T-cell (primary cell): Measurements from ENCODE around the gene ZCCHC7. TPM values are rescaled to one million over a fixed set of nuclear protein-coding genes. Genes with fewer than 3 reads are reported as not detected.
"Not testable (repeated sequence)": the region's sequence is repeated elsewhere in the genome, so short reads cannot be mapped to it uniquely, and the experiment has no call there.

Experiments
- ATAC-seq, 4 experiments: fragments of 200-7000 bp in 3 of 4; fragments of 150-1000 bp in 1 of 4; cut with Tn5 transposase; replicated peaks in 1 of 4; 1 replicate in 3 of 4; 2 replicates in 1 of 4; pipeline ENCODE4 v1.10.0; 2021; ENCODE audit warnings: moderate library complexity in 3 of 4, mild to moderate bottlenecking in 2 of 4, moderate number of reproducible peaks in 1 of 4
- CTCF ChIA-PET, 2 donors: fragments of 300-600 bp; sonication (Branson Sonifier 250); formaldehyde crosslinking; loops; one replicate each; lab custom pipeline; 2022; ENCODE audit warnings: antibody characterized with exemption in 2 of 2; lab: Charles Lee
- POLR2A ChIA-PET, 2 donors: fragments of 300-600 bp; sonication (Branson Sonifier 250); formaldehyde crosslinking; loops; one replicate each; lab custom pipeline; 2022; ENCODE audit warnings: antibody characterized with exemption in 2 of 2; lab: Charles Lee
- DNase-seq, 35 experiments: peaks; one replicate each; pipeline versions ENCODE4 v3.0.0 to v3.0.0-alpha.2; 2013 to 2023
- H3K27ac ChIP-seq: one replicate; pipeline ENCODE4 v1.5.1; 2013; ENCODE audit warnings: low read length
- H3K27me3 ChIP-seq, 2 experiments: replicated peaks in 1 of 2; 1 replicate in 1 of 2; 2 replicates in 1 of 2; pipeline versions ENCODE4 v1.6.1 to v1.7.0; 2013; ENCODE audit warnings: low read length in 1 of 2, mixed read lengths in 1 of 2; ENCODE audit not compliant: control insufficient read depth in 2 of 2, insufficient read depth in 2 of 2; ENCODE audit errors: extremely low read depth in 1 of 2
- H3K36me3 ChIP-seq, 2 donors: 1 replicate in 1 of 2; 2 replicates in 1 of 2; pipeline versions ENCODE4 v1.6.1 to v1.7.0; 2013; ENCODE audit warnings: low read length in 1 of 2; ENCODE audit not compliant: control insufficient read depth in 2 of 2, insufficient read depth in 1 of 2; ENCODE audit errors: extremely low read depth in 1 of 2
- H3K4me1 ChIP-seq, 2 experiments: 1 replicate in 1 of 2; 2 replicates in 1 of 2; pipeline versions ENCODE4 v1.6.1 to v1.7.0; 2013; ENCODE audit warnings: low read length in 2 of 2, mixed read lengths in 1 of 2; ENCODE audit not compliant: insufficient read depth in 2 of 2, control insufficient read depth in 1 of 2; ENCODE audit errors: extremely low read depth in 1 of 2
- H3K4me3 ChIP-seq, 2 donors: 1 replicate in 1 of 2; 2 replicates in 1 of 2; pipeline versions ENCODE4 v1.5.1 to v1.7.0; 2013; ENCODE audit warnings: mild to moderate bottlenecking in 2 of 2, low read length in 1 of 2, moderate library complexity in 1 of 2; ENCODE audit not compliant: control insufficient read depth in 1 of 2; ENCODE audit errors: extremely low read depth in 1 of 2
- H3K9me3 ChIP-seq: 2 replicates; pipeline ENCODE4 v1.7.0; 2013
- H3K27ac Mint-ChIP-seq, 2 donors: one replicate each; pipeline ENCODE4 v1.8.0; 2020 to 2021; ENCODE audit warnings: mild to moderate bottlenecking in 2 of 2, mixed read lengths in 2 of 2
- H3K27me3 Mint-ChIP-seq, 2 donors: one replicate each; pipeline ENCODE4 v1.8.0; 2021 to 2022; ENCODE audit warnings: mixed read lengths in 2 of 2
- H3K36me3 Mint-ChIP-seq: one replicate; pipeline ENCODE4 v1.8.0; 2021; ENCODE audit warnings: mixed read lengths
- H3K4me1 Mint-ChIP-seq, 3 donors: one replicate each; pipeline ENCODE4 v1.8.0; 2020 to 2022; ENCODE audit warnings: mixed read lengths in 3 of 3, mild to moderate bottlenecking in 1 of 3
- H3K4me3 Mint-ChIP-seq, 3 donors: one replicate each; pipeline ENCODE4 v1.8.0; 2020 to 2022; ENCODE audit warnings: mild to moderate bottlenecking in 3 of 3, mixed read lengths in 3 of 3, moderate library complexity in 3 of 3
- H3K9me3 Mint-ChIP-seq, 3 donors: one replicate each; pipeline ENCODE4 v1.8.0; 2020 to 2022; ENCODE audit warnings: mixed read lengths in 3 of 3
- WGBS: methylation state at CpG from one replicate; pipeline ENCODE4 v1.1.5; 2013; ENCODE audit warnings: missing lambda C conversion rate; ENCODE audit not compliant: insufficient coverage; 5-methylcytosine and 5-hydroxymethylcytosine counted together
- total RNA-seq, 35 experiments: library from RNA in 6 of 35; stranded (reverse) in 6 of 35; fragments of 120-200 nt in 1 of 35; gene quantifications; one replicate each; pipeline versions ENCODE4 v1.2.1 to v1.2.4 and lab custom pipeline; 2013 to 2026

Gene ZCCHC7
- total RNA-seq, 5 donors from 2014 or later (not counting 1 experiment from before 2014, with no cell fraction given): 29.1 to 44.2 (median 33.5) TPM

DNA sequence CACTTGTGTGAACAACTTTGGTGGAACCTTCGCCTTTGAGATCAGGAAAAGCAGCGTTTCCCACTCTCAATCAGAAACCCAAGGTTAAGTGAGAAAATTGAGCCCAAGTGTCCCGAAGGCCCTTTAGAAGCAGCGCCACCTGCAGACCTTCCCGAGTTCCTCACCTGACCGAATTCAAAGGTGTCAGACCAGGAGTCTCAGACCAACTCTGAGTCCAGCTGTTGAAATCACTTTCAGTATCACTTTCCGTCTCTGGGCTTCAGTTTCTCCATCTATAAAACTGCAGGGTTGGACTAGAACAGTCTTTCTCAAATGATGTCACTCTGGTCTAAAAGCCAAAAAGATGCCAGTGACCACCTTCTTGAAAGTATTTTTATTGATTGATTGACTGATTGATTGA is 270.4 kb downstream of the ZCCHC7 start:
- H3K27me3 ChIP-seq: peaks cover 0 to 2% of the 10 kb centered on the region in 2 experiments
- no peak overlapping the region for H3K27ac ChIP-seq
- no peaks in the 10 kb centered on the region for H3K36me3 ChIP-seq
- no peak overlapping the region for H3K27ac Mint-ChIP-seq
- H3K27me3 Mint-ChIP-seq: no peaks in the 10 kb centered on the region
- ChIA-PET CTCF (no interaction called here), POLR2A (no interaction called here)
- no peaks in the 10 kb centered on the region for H3K4me1 ChIP-seq
- H3K4me3 Mint-ChIP-seq: no peak overlapping the region
- no peaks in the 10 kb centered on the region for H3K9me3 ChIP-seq
- no peaks in the 10 kb centered on the region for H3K9me3 Mint-ChIP-seq
- ATAC-seq (no peak), DNase-seq (peak in 13 of 35 experiments; percentile 6 to 48 (median 15))
- peaks cover 0 to 5% (median 0%) of the 10 kb centered on the region in 3 donors for H3K4me1 Mint-ChIP-seq
- 43% methylated on average over 7 of the region's 7 CpGs for WGBS
- no peaks in the 10 kb centered on the region for H3K36me3 Mint-ChIP-seq
- no peak overlapping the region for H3K4me3 ChIP-seq

DNA sequence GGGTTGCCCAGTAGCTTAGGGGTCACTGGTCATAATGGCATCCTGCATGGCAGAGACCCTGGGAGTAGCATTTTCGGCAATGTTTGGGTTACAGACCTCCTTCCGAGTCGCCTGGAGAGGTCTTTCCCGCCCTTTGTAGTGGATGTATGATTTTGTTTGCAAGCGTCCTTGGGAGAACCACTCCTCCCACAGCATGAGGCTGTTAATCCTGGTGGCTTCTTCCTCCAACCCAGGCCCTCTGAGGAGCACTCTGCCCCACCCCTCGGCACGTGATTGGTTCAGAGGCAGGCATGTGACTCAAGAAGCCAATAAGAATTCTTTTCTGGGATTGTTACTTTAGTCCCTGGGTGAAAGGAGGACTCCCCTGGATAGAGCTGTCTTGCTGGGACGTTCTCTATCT is 271.9 kb downstream of the ZCCHC7 start:
- POLR2A ChIA-PET: no interaction called here

DNA sequence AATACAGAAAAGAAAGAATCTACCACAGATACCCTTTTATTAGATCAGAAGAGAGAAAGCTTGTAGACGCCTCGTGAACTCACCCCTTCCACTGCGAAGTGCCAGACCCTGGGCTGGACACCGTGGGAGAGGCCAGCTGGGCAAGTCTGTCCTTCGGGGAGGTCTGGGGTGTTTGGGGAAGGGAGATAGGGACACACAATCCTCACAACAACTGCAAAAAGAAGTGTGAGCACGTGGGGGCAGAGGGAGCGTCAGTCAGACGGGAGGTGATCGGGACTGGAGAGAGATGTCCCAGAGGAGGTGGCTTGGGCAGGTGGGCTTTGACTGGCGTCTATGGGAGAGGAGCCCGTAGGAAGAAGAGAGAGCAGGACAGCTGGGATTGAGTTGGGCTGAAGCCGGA is 274.9 kb downstream of the ZCCHC7 start:
- CTCF ChIA-PET: no interaction called here
- Mint-ChIP-seq H3K4me1 (peaks cover 0 to 5% (median 0%) of the 10 kb centered on the region in 3 donors), H3K27me3 (no peaks in the 10 kb centered on the region), H3K36me3 (no peaks in the 10 kb centered on the region), H3K4me3 (no peak overlapping the region), H3K9me3 (no peaks in the 10 kb centered on the region), H3K27ac (no peak overlapping the region)
- no peaks in the 10 kb centered on the region for H3K36me3 ChIP-seq
- DNase-seq (no peak), ATAC-seq (no peak)
- POLR2A ChIA-PET: no interaction called here
- no peak overlapping the region for H3K27ac ChIP-seq
- no peak overlapping the region for H3K4me3 ChIP-seq
- WGBS: 77% methylated on average over 6 of the region's 12 CpGs
- no peaks in the 10 kb centered on the region for H3K9me3 ChIP-seq
- no peaks in the 10 kb centered on the region for H3K4me1 ChIP-seq
- peaks cover 0 to 7% of the 10 kb centered on the region in 2 experiments for H3K27me3 ChIP-seq

More for the DNA sequence above, 271.9 kb downstream of the ZCCHC7 start:
- Mint-ChIP-seq H3K9me3 (no peaks in the 10 kb centered on the region), H3K4me3 (no peak overlapping the region), H3K36me3 (no peaks in the 10 kb centered on the region), H3K27ac (no peak overlapping the region), H3K27me3 (no peaks in the 10 kb centered on the region), H3K4me1 (peaks cover 0 to 5% (median 0%) of the 10 kb centered on the region in 3 donors)
- H3K9me3 ChIP-seq: no peaks in the 10 kb centered on the region
- CTCF ChIA-PET: no interaction called here
- H3K4me3 ChIP-seq: no peak overlapping the region
- H3K27ac ChIP-seq: no peak overlapping the region
- no peaks in the 10 kb centered on the region for H3K4me1 ChIP-seq
- peaks cover 0 to 4% of the 10 kb centered on the region in 2 experiments for H3K27me3 ChIP-seq
- no peaks in the 10 kb centered on the region for H3K36me3 ChIP-seq
- no CpG with 5 or more reads among the region's 8 CpGs for WGBS
- DNase-seq (no peak), ATAC-seq (no peak)

DNA sequence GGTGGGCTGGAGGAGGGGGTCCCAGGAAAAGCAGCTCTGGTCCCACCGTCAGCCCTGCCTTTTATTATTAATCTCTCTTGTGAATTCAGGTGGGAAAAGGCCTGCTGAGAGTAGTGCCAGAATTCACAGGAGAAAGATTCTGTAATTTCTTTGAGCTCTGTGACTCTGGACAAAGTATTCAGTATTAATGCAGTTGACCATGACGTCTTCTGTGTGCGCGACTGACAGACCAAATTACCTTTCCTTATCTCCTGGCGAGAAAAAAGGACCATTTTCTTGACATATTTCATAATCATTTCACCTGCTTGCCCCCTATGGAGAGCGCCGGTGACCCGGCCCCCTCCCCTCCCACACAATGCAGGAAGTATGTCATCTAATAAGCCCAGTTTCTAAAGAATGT is 275.3 kb downstream of the ZCCHC7 start:
- WGBS: 92% methylated on average over 4 of the region's 8 CpGs
- Histone ChIP-seq H3K36me3 (no peaks in the 10 kb centered on the region), H3K27me3 (peaks cover 0 to 6% of the 10 kb centered on the region in 2 experiments), H3K4me3 (no peak overlapping the region), H3K9me3 (no peaks in the 10 kb centered on the region), H3K27ac (no peak overlapping the region), H3K4me1 (no peaks in the 10 kb centered on the region)
- H3K27me3 Mint-ChIP-seq: no peaks in the 10 kb centered on the region
- H3K4me3 Mint-ChIP-seq: no peak overlapping the region
- ChIA-PET CTCF (interaction anchor here in 1 of 2 donors (0.7 kb wide), 1 partner anchor 497 kb away, joined by 5 read pairs; no protein-coding TSS in a partner anchor), POLR2A (no interaction called here)
- H3K9me3 Mint-ChIP-seq: no peaks in the 10 kb centered on the region
- H3K36me3 Mint-ChIP-seq: no peaks in the 10 kb centered on the region
- H3K27ac Mint-ChIP-seq: no peak overlapping the region
- peaks cover 0 to 3% (median 0%) of the 10 kb centered on the region in 3 donors for H3K4me1 Mint-ChIP-seq
- no peak for ATAC-seq
- DNase-seq: no peak

DNA sequence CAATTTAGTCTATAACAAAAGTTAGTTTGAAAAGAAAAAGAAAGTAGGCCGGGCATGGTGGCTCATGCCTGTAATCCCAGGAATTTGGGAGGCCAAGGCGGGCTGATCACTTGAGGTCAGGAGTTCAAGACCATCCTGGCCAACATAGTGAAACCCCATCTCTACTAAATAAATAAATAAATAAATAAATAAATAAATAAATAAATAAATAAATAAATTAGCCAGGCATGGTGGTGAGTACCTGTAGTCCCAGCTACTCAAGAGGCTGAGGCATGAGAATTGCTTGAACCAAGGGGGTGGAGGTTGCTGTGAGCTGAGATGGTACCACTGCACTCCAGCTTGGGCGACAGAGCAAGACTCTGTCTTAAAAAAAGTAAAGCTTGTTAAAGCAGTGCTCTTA is 277.6 kb downstream of the ZCCHC7 start:
- H3K9me3 ChIP-seq, H3K9me3 Mint-ChIP-seq, H3K4me3 Mint-ChIP-seq, H3K36me3 Mint-ChIP-seq, H3K36me3 ChIP-seq, ATAC-seq, POLR2A ChIA-PET, H3K27ac ChIP-seq, H3K4me1 Mint-ChIP-seq, H3K27me3 ChIP-seq, H3K27ac Mint-ChIP-seq, H3K27me3 Mint-ChIP-seq, DNase-seq, H3K4me1 ChIP-seq, H3K4me3 ChIP-seq, CTCF ChIA-PET: not testable (repeated sequence)
- 100% methylated on average over 1 of the region's 3 CpGs for WGBS

DNA sequence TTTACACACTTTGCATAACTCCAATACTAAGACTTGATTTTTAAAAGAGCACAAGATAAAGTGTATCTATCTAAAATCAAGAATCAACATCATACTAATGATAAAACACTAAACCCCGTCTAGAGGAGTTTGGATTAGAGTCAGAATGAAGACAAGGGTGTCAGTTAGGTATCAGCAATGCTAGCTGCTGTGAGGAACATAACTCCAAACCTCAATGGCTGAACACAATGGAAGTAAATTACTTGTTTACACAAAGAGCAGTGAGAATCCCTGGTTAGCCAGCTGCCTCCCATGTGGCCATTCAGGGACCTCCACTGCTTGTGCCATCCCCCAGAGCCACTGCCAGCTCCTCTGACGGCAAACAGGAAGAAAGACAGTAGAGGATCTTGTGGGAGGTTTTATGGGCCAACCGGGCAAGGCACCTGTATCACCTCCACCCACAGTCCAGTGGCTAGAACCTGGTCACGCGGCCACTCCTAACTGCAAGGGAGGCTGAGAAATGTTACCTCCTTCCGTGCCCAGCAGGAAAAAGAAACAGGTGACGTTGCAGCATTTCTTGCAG is 278.2 kb downstream of the ZCCHC7 start:
- Mint-ChIP-seq H3K27me3 (no peaks in the 10 kb centered on the region), H3K9me3 (no peaks in the 10 kb centered on the region), H3K36me3 (no peaks in the 10 kb centered on the region), H3K4me1 (peaks cover 0 to 3% (median 0%) of the 10 kb centered on the region in 3 donors), H3K27ac (no peak overlapping the region), H3K4me3 (no peak overlapping the region)
- Histone ChIP-seq H3K4me3 (no peak overlapping the region), H3K4me1 (no peaks in the 10 kb centered on the region), H3K27me3 (peaks cover 0 to 6% of the 10 kb centered on the region in 2 experiments), H3K27ac (no peak overlapping the region), H3K36me3 (no peaks in the 10 kb centered on the region), H3K9me3 (no peaks in the 10 kb centered on the region)
- DNase-seq (no peak), ATAC-seq (no peak)
- CTCF ChIA-PET: no interaction called here
- POLR2A ChIA-PET: no interaction called here
- WGBS: 60% methylated on average over 4 of the region's 7 CpGs
